ENCODE data around the gene RTN4R. TPM values are rescaled to one million over a fixed set of nuclear protein-coding genes. Genes with fewer than 3 reads are reported as not detected.
A peak's percentile ranks its signal among the peaks of the same experiment; 100 is the strongest.
"Not testable (repeated sequence)": the region's sequence is repeated elsewhere in the genome, so short reads cannot be mapped to it uniquely, and the experiment has no call there.

Gene RTN4R
- total and polyA plus RNA-seq, 4 donors, result 0.05 to 2.7 (median 1.0) TPM

DNA sequence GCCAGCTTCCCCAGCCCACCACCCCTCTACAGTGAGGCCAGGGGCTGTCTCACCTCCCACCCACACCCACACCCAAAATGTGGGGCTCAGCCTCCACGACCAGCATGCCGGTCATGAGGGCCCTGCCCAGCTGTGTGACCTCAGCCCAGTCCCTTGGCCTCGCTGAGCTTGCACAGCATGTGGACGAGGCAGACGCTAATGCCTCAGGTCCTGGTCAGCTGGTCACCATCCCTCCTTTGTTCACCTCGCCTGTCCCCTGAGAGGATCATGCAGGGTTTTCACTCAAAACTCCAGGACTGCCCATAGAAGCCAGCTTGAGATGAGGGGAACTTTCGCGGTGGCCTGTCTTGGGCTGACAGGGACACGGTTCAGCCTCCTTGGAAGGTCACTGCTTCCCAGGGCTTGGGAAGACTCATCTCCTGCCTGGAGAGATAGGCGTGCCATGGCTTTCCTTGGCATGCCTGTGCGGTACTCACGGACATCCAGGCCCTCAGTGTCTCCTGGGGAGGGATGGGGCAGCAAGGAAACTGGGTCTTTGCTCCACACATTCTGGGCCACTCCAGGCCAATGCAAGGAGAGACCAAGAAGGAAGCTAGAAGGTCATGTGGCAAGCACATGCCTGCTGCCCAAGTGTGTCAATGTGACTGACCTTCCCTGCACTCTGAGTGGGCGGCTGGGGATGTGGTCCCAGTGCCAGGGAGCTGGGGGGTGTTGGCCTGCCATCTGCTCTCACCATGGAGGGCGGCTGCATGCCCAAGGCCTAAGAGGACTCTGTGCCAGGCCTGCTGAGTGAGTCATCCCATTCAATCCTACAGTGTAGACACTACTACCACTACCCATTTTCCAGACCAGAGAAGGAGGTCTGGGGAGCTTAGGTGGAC, 3.2 kb upstream of the RTN4R start:
- intact Hi-C loops (cut with DNase I), result no loop called here
- ATAC-seq (ENCODE audit: low FRiP score), result no peak
- no peak for DNase-seq
- Histone ChIP-seq H3K27ac (ENCODE audit: low read depth in 1 of 2, low read length in 2 of 2) (no peak overlapping the region), H3K4me1 (ENCODE audit: control insufficient read depth in 1 of 2, insufficient read depth in 2 of 2, low read length in 2 of 2) (no peaks in the 10 kb centered on the region), H3K4me3 (ENCODE audit: low read length in 2 of 2) (no peak overlapping the region), H3K27me3 (ENCODE audit: control insufficient read depth in 1 of 2, insufficient read depth in 2 of 2, low read length in 1 of 2) (no peaks in the 10 kb centered on the region), H3K9me3 (ENCODE audit: control insufficient read depth, low read length) (no peaks in the 10 kb centered on the region), H3K36me3 (ENCODE audit: control insufficient read depth in 1 of 2, insufficient read depth in 2 of 2, low read length in 1 of 2) (no peaks in the 10 kb centered on the region)
- WGBS, 2 donors, result 85 to 91% methylated on average over 12 to 14 of the region's 14 CpGs

DNA sequence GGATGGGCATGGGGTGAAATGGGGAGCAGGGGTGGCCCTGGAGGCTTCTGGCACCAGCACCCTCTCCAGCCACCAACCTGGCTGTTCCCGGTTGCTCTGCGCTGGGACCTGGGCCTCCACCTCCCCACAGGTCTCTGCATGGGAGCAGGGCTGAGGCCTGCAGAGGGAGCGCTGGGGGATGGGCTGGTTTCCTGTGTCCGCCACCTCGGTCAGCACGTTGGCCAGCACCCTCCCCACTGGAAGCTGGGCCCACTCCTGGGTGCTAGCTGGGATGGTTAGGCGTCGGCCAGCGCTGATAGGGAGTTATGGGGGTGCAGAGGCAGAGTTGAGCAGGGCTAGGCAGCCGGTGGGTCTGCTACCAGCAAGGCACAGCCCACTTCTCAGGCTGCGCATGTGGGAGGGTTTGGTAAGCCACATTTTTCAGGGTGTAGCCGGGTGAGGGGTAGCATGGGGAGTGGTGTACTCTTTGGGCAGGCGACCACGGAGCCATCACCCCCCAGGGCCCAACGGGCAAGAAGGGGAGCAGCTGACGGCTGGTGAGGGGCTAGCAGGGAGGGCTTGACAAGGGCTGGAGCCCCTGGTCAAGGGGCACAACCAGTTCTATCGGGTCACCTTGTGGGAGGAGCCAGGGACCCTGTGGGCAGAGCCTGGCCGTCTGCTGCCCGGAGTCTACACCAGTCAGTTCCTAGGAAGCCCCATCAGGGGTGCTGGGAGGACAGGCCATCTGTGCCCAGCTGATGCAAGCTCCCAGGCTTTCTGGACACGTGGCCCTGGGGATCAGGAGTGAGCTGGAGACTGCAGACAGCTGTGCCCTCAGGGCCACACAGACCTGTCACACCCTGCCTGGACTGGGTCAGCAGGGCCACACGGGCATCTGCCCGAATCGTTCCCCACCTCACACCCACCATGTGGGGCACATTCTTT, 2.3 kb upstream of the RTN4R start:
- H3K4me3 ChIP-seq (ENCODE audit: low read length in 2 of 2); intact Hi-C loops (cut with DNase I); H3K27me3 ChIP-seq (ENCODE audit: control insufficient read depth in 1 of 2, insufficient read depth in 2 of 2, low read length in 1 of 2); H3K27ac ChIP-seq (ENCODE audit: low read depth in 1 of 2, low read length in 2 of 2); H3K9me3 ChIP-seq (ENCODE audit: control insufficient read depth, low read length); H3K4me1 ChIP-seq (ENCODE audit: control insufficient read depth in 1 of 2, insufficient read depth in 2 of 2, low read length in 2 of 2); DNase-seq; ATAC-seq (ENCODE audit: low FRiP score); H3K36me3 ChIP-seq (ENCODE audit: control insufficient read depth in 1 of 2, insufficient read depth in 2 of 2, low read length in 1 of 2): not testable (repeated sequence)
- 81 to 89% methylated on average over 18 to 23 of the region's 23 CpGs for WGBS, 2 donors

DNA sequence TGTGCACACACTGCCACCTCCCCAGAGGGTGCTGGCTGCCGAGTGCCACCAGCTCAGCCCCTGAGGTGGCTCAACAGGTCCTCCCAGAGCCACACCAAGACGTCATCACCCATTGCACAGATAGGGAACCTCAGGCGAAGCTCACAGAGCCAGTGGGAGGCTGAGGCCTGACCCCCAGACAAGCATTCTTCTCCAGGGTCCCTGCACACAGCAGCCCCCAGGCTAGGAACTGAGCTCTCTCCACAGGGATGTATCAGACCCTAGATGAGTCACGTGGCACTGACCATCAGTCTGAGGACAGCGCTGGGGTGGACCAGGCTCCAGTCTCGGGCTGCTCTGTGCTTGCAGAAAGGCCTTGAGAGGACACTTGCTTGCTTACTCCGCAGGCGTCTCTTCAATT, 1.6 kb upstream of the RTN4R start:
- 92 to 96% methylated on average over 7 to 8 of the region's 8 CpGs for WGBS, 2 donors
- not testable (repeated sequence) for H3K4me3 ChIP-seq (ENCODE audit: low read length in 2 of 2); H3K9me3 ChIP-seq (ENCODE audit: control insufficient read depth, low read length); ATAC-seq (ENCODE audit: low FRiP score); DNase-seq; H3K27ac ChIP-seq (ENCODE audit: low read depth in 1 of 2, low read length in 2 of 2); H3K27me3 ChIP-seq (ENCODE audit: control insufficient read depth in 1 of 2, insufficient read depth in 2 of 2, low read length in 1 of 2); H3K4me1 ChIP-seq (ENCODE audit: control insufficient read depth in 1 of 2, insufficient read depth in 2 of 2, low read length in 2 of 2); H3K36me3 ChIP-seq (ENCODE audit: control insufficient read depth in 1 of 2, insufficient read depth in 2 of 2, low read length in 1 of 2)
- intact Hi-C loops (cut with DNase I), result loop anchor here (2.0 to 5.0 kb wide), 3 partner anchors 92 to 113 kb away; no protein-coding TSS in a partner anchor

DNA sequence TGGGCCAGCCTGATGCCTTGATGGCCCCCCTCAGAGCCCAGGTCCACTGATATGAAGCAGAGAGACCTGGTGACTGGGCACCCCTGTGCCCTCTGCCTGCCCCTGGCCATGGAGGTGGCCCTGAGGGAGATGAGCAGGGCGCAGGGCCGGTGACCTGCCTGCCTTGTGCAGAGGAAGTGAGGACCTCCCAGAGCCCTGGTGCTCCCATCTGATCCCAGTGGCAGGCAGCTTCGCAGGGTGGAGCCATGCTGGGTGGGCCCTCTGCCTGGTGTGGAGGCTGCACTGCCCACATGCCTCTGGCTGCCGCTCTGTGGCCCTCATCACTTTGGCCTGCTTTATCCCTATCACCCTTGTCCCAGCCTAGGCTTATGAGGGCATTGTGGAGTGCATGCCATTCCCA, 1.1 kb upstream of the RTN4R start:
- not testable (repeated sequence) for H3K4me3 ChIP-seq (ENCODE audit: low read length in 2 of 2); DNase-seq; H3K27me3 ChIP-seq (ENCODE audit: control insufficient read depth in 1 of 2, insufficient read depth in 2 of 2, low read length in 1 of 2); H3K9me3 ChIP-seq (ENCODE audit: control insufficient read depth, low read length); H3K36me3 ChIP-seq (ENCODE audit: control insufficient read depth in 1 of 2, insufficient read depth in 2 of 2, low read length in 1 of 2); ATAC-seq (ENCODE audit: low FRiP score); H3K27ac ChIP-seq (ENCODE audit: low read depth in 1 of 2, low read length in 2 of 2); H3K4me1 ChIP-seq (ENCODE audit: control insufficient read depth in 1 of 2, insufficient read depth in 2 of 2, low read length in 2 of 2)
- WGBS, 2 donors, result 84 to 100% methylated on average over 4 of the region's 4 CpGs
- intact Hi-C loops (cut with DNase I), result loop anchor here (2.0 to 5.0 kb wide), 3 partner anchors 92 to 112 kb away; no protein-coding TSS in a partner anchor

DNA sequence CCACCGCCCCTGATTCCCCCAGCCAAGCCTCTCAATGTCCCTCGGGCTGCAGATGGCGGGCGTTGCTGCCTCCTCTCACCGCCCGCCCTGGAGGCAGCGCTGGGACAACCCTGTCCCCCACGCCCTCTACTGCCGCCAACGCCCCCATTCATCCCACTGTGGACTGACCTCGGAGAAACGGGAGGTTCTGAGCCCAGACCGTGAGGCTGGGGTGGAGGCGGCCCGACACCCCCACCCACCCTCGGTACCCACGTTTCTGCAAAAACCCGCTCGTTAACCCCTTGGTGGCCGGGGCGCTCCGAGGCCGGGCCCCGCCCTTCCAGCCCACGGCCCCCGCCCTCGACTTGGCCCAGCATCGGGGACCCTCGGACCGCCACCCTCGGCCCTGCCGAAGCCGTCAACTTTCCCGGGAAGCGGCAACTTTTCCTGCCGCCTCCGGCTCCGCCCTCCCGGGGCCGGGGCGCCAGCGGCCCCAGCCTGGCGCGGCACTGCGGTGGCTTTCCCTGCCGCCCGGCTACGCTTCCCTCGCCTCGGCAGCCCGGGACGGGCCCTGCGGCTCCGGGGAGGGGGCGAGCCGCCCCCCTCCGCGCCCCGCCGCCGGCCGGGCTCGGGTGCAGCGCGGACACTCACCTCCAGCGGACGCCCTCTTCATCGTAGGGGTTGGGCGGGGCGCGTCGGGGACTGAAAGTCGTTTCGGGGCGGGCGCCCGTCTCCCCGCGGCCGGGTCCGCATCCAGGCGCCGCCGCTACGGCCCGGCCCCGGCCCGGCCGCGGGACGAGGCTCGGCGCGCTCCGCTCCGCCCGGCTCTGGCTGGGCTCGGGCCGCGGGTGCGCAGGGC, 458 bp downstream of the RTN4R start:
- Histone ChIP-seq H3K27me3 (ENCODE audit: control insufficient read depth in 1 of 2, insufficient read depth in 2 of 2, low read length in 1 of 2) (no peaks in the 10 kb centered on the region), H3K9me3 (ENCODE audit: control insufficient read depth, low read length) (no peaks in the 10 kb centered on the region), H3K4me3 (ENCODE audit: low read length in 2 of 2) (peak overlapping the region; percentile 31 to 34), H3K27ac (ENCODE audit: low read depth in 1 of 2, low read length in 2 of 2) (no peak overlapping the region), H3K4me1 (ENCODE audit: control insufficient read depth in 1 of 2, insufficient read depth in 2 of 2, low read length in 2 of 2) (no peaks in the 10 kb centered on the region), H3K36me3 (ENCODE audit: control insufficient read depth in 1 of 2, insufficient read depth in 2 of 2, low read length in 1 of 2) (no peaks in the 10 kb centered on the region)
- DNase-seq (no peak), ATAC-seq (ENCODE audit: low FRiP score) (no peak)
- 1 to 2% methylated on average over 60 to 101 of the region's 101 CpGs for WGBS, 2 donors
- intact Hi-C loops (cut with DNase I), result loop anchor here (2.0 to 5.0 kb wide), 3 partner anchors 90 to 111 kb away; no protein-coding TSS in a partner anchor

DNA sequence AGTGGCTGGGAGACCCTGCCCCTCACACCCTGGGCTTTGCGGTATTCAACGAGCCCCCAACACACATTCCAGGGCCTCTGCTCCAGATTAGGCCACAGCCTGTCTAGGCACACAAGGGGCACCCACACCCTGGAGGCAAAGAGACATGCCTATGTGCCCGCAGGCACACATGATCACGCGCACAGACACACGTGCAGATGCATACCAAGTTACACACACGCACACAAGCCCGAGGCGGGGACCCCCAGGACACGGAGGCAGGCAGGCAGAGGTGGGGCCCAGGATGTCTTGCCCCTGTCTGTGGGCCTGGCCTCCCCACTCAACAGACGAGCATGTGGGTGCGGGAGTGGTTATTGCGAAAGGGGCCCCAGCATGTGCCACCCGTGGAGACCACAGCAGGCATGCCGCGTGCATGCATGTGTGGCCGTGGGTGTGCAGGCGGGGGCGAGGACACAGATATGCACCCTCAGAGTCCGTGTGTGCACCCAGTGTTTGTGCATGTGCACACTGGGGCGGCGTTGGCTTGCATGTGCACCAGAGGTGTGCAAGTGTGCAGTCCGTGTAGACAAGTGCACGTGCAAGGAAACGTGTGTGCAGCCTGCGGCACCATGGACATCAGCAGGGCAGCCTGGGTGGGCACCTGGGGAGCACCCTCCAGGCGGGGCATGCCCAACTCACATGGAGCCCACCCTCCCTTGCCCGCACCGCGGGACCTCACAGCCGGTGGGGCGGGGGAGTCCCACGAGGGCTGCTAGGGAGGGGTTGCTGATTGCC, 1.3 kb downstream of the RTN4R start:
- H3K4me1 ChIP-seq (ENCODE audit: control insufficient read depth in 1 of 2, insufficient read depth in 2 of 2, low read length in 2 of 2); H3K9me3 ChIP-seq (ENCODE audit: control insufficient read depth, low read length); ATAC-seq (ENCODE audit: low FRiP score); H3K4me3 ChIP-seq (ENCODE audit: low read length in 2 of 2); H3K27ac ChIP-seq (ENCODE audit: low read depth in 1 of 2, low read length in 2 of 2); DNase-seq; H3K27me3 ChIP-seq (ENCODE audit: control insufficient read depth in 1 of 2, insufficient read depth in 2 of 2, low read length in 1 of 2); H3K36me3 ChIP-seq (ENCODE audit: control insufficient read depth in 1 of 2, insufficient read depth in 2 of 2, low read length in 1 of 2): not testable (repeated sequence)
- WGBS, 2 donors, result 76 to 81% methylated on average over 33 of the region's 33 CpGs
- intact Hi-C loops (cut with DNase I), result loop anchor here (5.0 kb wide), 2 partner anchors 90 to 110 kb away; no protein-coding TSS in a partner anchor

DNA sequence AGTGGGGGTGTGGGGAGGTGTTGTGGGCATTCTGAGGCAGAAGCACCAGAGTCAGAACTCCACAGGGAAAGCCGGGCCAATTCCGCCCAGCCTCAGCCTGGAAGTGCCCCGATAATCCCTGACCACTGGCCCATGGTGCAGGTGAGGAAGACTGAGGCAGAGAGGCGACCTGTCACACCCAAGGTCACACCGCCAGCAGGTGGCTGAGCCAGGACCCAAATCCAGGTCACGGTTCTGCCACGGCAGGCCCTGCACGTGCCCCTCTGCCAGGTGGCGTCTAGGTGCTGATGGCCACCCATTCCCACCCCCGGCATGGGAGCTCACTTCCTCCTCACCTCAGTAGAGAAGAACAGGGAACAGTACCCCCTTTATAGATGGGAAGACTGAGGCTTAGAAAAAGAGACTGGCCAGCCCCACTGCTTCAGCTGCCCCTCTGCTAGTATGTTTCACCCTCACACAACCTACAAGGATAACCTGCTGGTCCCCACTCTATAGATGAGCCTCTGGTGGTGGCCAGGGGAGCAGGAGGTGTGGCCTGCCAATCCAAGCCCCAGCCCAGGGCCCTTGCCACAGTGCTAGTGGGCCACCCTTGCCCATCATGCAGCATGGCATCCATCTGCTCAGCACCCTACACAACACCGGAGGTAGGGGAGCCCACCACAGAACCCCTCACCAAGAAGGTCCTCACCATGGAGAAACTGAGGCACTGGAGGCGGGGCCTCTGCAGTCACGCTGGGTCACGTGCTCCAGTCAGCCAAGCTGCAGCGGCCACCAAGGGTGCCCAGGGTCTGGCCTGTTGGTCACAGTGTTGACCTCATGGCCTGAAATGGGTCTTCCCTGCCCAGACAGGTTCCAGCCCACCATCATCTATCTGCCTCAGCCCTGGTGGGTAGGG, 2.1 kb downstream of the RTN4R start:
- intact Hi-C loops (cut with DNase I), result loop anchor here (5.0 kb wide), 2 partner anchors 89 to 109 kb away; no protein-coding TSS in a partner anchor
- WGBS, 2 donors, result 96 to 97% methylated on average over 13 to 15 of the region's 15 CpGs

More for the DNA sequence above, 2.1 kb downstream of the RTN4R start:
- H3K27ac ChIP-seq (ENCODE audit: low read depth in 1 of 2, low read length in 2 of 2); H3K9me3 ChIP-seq (ENCODE audit: control insufficient read depth, low read length); H3K4me3 ChIP-seq (ENCODE audit: low read length in 2 of 2); H3K4me1 ChIP-seq (ENCODE audit: control insufficient read depth in 1 of 2, insufficient read depth in 2 of 2, low read length in 2 of 2); H3K36me3 ChIP-seq (ENCODE audit: control insufficient read depth in 1 of 2, insufficient read depth in 2 of 2, low read length in 1 of 2); DNase-seq; H3K27me3 ChIP-seq (ENCODE audit: control insufficient read depth in 1 of 2, insufficient read depth in 2 of 2, low read length in 1 of 2); ATAC-seq (ENCODE audit: low FRiP score): not testable (repeated sequence)

Data from aorta (tissue), 5 donors.